Immature natural killer cell (primary cell): ENCODE measurements around the gene SLCO3A1. TPM values are rescaled to one million over a fixed set of nuclear protein-coding genes. Genes with fewer than 3 reads are reported as not detected.

Source experiments
- DNase-seq, 3 donors: peaks; one replicate each; pipeline ENCODE4 v3.0.0; 2022; ENCODE audit warnings: mixed read lengths in 1 of 3
- H3K27ac Mint-ChIP-seq, 6 donors: one replicate each; pipeline ENCODE4 v1.8.0; 2020; ENCODE audit warnings: mixed read lengths in 6 of 6, mild to moderate bottlenecking in 5 of 6, inconsistent platforms in 4 of 6, moderate library complexity in 3 of 6
- H3K27me3 Mint-ChIP-seq, 3 donors: one replicate each; pipeline ENCODE4 v1.8.0; 2020 to 2021; ENCODE audit warnings: low read depth in 3 of 3, mild to moderate bottlenecking in 3 of 3, mixed read lengths in 3 of 3, moderate library complexity in 3 of 3, inconsistent platforms in 1 of 3
- H3K36me3 Mint-ChIP-seq, 3 donors: one replicate each; pipeline ENCODE4 v1.8.0; 2020; ENCODE audit warnings: mixed read lengths in 3 of 3, inconsistent platforms in 2 of 3, mild to moderate bottlenecking in 2 of 3
- H3K4me1 Mint-ChIP-seq, 2 donors: one replicate each; pipeline ENCODE4 v1.8.0; 2020; ENCODE audit warnings: inconsistent platforms in 2 of 2, mild to moderate bottlenecking in 2 of 2, mixed read lengths in 2 of 2, moderate library complexity in 1 of 2
- H3K4me3 Mint-ChIP-seq, 5 donors: one replicate each; pipeline ENCODE4 v1.8.0; 2020; ENCODE audit warnings: mild to moderate bottlenecking in 5 of 5, mixed read lengths in 5 of 5, inconsistent platforms in 3 of 5, moderate library complexity in 3 of 5
- H3K9me3 Mint-ChIP-seq, 6 donors: one replicate each; pipeline ENCODE4 v1.8.0; 2020; ENCODE audit warnings: mild to moderate bottlenecking in 6 of 6, mixed read lengths in 6 of 6, inconsistent platforms in 4 of 6, moderate library complexity in 3 of 6
- polyA plus RNA-seq, 3 donors: library from polyadenylated mRNA; unstranded; fragments of 300-500 nt; fragmentation: Illumina TruSeq; gene quantifications; one replicate each; pipeline ENCODE4 v1.2.3, GENCODE V29; 2021

SLCO3A1 gene
- polyA plus RNA-seq: 10 to 100 TPM; 17.0 to 41.3 (median 30.2) TPM

- Mint-ChIP-seq H3K4me3 (peak within 1 kb of the TSS; percentile 85 to 90 (median 86)), H3K9me3 (no peaks in the 10 kb centered on the region), H3K27ac (peak within 1 kb of the TSS; percentile 85 to 94 (median 90)), H3K27me3 (peaks cover 3 to 31% (median 3%) of the 10 kb centered on the region in 3 donors), H3K36me3 (no peaks in the 10 kb centered on the region), H3K4me1 (peaks cover 69 to 79% of the 10 kb centered on the region in 2 donors)
- peak; percentile 78 to 81 (median 80) for DNase-seq
These were observed at the start of gene SLCO3A1 for GRCh38 chr15:91853511-91853947. Gene SLCO3A1 (plus strand): TSS chr15:91853708.

- Mint-ChIP-seq H3K27ac (no peak overlapping the region), H3K4me1 (no peaks in the 10 kb centered on the region), H3K9me3 (peaks cover 0 to 2% (median 0%) of the 10 kb centered on the region in 6 donors), H3K4me3 (no peak overlapping the region), H3K27me3 (peaks cover 8 to 14% (median 9%) of the 10 kb centered on the region in 3 donors), H3K36me3 (no peaks in the 10 kb centered on the region)
- DNase-seq: no peak
These were observed 46.4 kb upstream of the SLCO3A1 start for GRCh38 chr15:91807122-91807521.

GRCh38 chr15:91813924-91814323, 39.6 kb upstream of the SLCO3A1 start:
- H3K27ac Mint-ChIP-seq: no peak overlapping the region
- peaks cover 3 to 7% (median 4%) of the 10 kb centered on the region in 3 donors for H3K36me3 Mint-ChIP-seq
- H3K27me3 Mint-ChIP-seq: peaks cover 3 to 16% (median 15%) of the 10 kb centered on the region in 3 donors
- peaks cover 0 to 15% (median 11%) of the 10 kb centered on the region in 6 donors for H3K9me3 Mint-ChIP-seq
- H3K4me3 Mint-ChIP-seq: no peak overlapping the region
- no peak for DNase-seq
- no peaks in the 10 kb centered on the region for H3K4me1 Mint-ChIP-seq

- no peak overlapping the region for H3K4me3 Mint-ChIP-seq
These were observed 36.6 kb upstream of the SLCO3A1 start for GRCh38 chr15:91816942-91817341.

GRCh38 chr15:91821458-91821857, 32.0 kb upstream of the SLCO3A1 start:
- DNase-seq: no peak
- H3K4me3 Mint-ChIP-seq: no peak overlapping the region
- no peak overlapping the region for H3K27ac Mint-ChIP-seq
- H3K27me3 Mint-ChIP-seq: peaks cover 2 to 9% (median 3%) of the 10 kb centered on the region in 3 donors
- no peaks in the 10 kb centered on the region for H3K9me3 Mint-ChIP-seq
- H3K4me1 Mint-ChIP-seq: no peaks in the 10 kb centered on the region
- H3K36me3 Mint-ChIP-seq: no peaks in the 10 kb centered on the region

More at GRCh38 chr15:91816942-91817341, 36.6 kb upstream of the SLCO3A1 start:
- DNase-seq: no peak
- Mint-ChIP-seq H3K27ac (no peak overlapping the region), H3K27me3 (peaks cover 0 to 14% (median 11%) of the 10 kb centered on the region in 3 donors), H3K9me3 (peaks cover 0 to 15% (median 10%) of the 10 kb centered on the region in 6 donors), H3K4me1 (no peaks in the 10 kb centered on the region), H3K36me3 (peaks cover 3 to 7% (median 4%) of the 10 kb centered on the region in 3 donors)

- Mint-ChIP-seq H3K4me1 (no peaks in the 10 kb centered on the region), H3K27ac (no peak overlapping the region), H3K9me3 (no peaks in the 10 kb centered on the region), H3K4me3 (no peak overlapping the region), H3K27me3 (peaks cover 0 to 6% (median 3%) of the 10 kb centered on the region in 3 donors), H3K36me3 (no peaks in the 10 kb centered on the region)
- no peak for DNase-seq
These were observed 29.3 kb upstream of the SLCO3A1 start for GRCh38 chr15:91824256-91824655.

GRCh38 chr15:91826443-91826842, 27.1 kb upstream of the SLCO3A1 start:
- H3K9me3 Mint-ChIP-seq: no peaks in the 10 kb centered on the region
- H3K36me3 Mint-ChIP-seq: no peaks in the 10 kb centered on the region

GRCh38 chr15:91833056-91833455, 20.5 kb upstream of the SLCO3A1 start:
- H3K4me3 Mint-ChIP-seq: no peak overlapping the region
- H3K27ac Mint-ChIP-seq: no peak overlapping the region
- no peaks in the 10 kb centered on the region for H3K4me1 Mint-ChIP-seq
- H3K9me3 Mint-ChIP-seq: no peaks in the 10 kb centered on the region
- H3K27me3 Mint-ChIP-seq: peaks cover 0 to 9% (median 2%) of the 10 kb centered on the region in 3 donors
- no peaks in the 10 kb centered on the region for H3K36me3 Mint-ChIP-seq
- DNase-seq: no peak

More at GRCh38 chr15:91826443-91826842, 27.1 kb upstream of the SLCO3A1 start:
- H3K27me3 Mint-ChIP-seq: peaks cover 0 to 4% (median 3%) of the 10 kb centered on the region in 3 donors
- no peak overlapping the region for H3K27ac Mint-ChIP-seq
- DNase-seq: no peak
- H3K4me1 Mint-ChIP-seq: no peaks in the 10 kb centered on the region
- H3K4me3 Mint-ChIP-seq: no peak overlapping the region

- no peaks in the 10 kb centered on the region for H3K4me1 Mint-ChIP-seq
- no peak for DNase-seq
- H3K27me3 Mint-ChIP-seq: peaks cover 6 to 20% (median 9%) of the 10 kb centered on the region in 3 donors
- H3K9me3 Mint-ChIP-seq: peaks cover 0 to 2% (median 0%) of the 10 kb centered on the region in 6 donors
- no peak overlapping the region for H3K27ac Mint-ChIP-seq
- peaks cover 0 to 6% (median 0%) of the 10 kb centered on the region in 3 donors for H3K36me3 Mint-ChIP-seq
- no peak overlapping the region for H3K4me3 Mint-ChIP-seq
These were observed 13.6 kb upstream of the SLCO3A1 start for GRCh38 chr15:91839867-91840266.

GRCh38 chr15:91841861-91842260, 11.6 kb upstream of the SLCO3A1 start:
- Mint-ChIP-seq H3K27me3 (peaks cover 6 to 19% (median 13%) of the 10 kb centered on the region in 3 donors), H3K27ac (no peak overlapping the region), H3K4me1 (no peaks in the 10 kb centered on the region), H3K9me3 (peaks cover 0 to 2% (median 0%) of the 10 kb centered on the region in 6 donors), H3K4me3 (no peak overlapping the region), H3K36me3 (peaks cover 0 to 9% (median 3%) of the 10 kb centered on the region in 3 donors)
- DNase-seq: no peak

- Mint-ChIP-seq H3K36me3 (peaks cover 0 to 9% (median 3%) of the 10 kb centered on the region in 3 donors), H3K27me3 (peaks cover 6 to 19% (median 13%) of the 10 kb centered on the region in 3 donors), H3K9me3 (peaks cover 0 to 2% (median 0%) of the 10 kb centered on the region in 6 donors), H3K4me3 (no peak overlapping the region), H3K4me1 (peaks cover 2 to 3% of the 10 kb centered on the region in 2 donors), H3K27ac (no peak overlapping the region)
- no peak for DNase-seq
These were observed 9.2 kb upstream of the SLCO3A1 start for GRCh38 chr15:91844341-91844740.

GRCh38 chr15:91844928-91845327, 8.6 kb upstream of the SLCO3A1 start:
- Mint-ChIP-seq H3K36me3 (peaks cover 0 to 9% (median 3%) of the 10 kb centered on the region in 3 donors), H3K27me3 (peaks cover 5 to 23% (median 19%) of the 10 kb centered on the region in 3 donors), H3K9me3 (peaks cover 0 to 2% (median 0%) of the 10 kb centered on the region in 6 donors), H3K4me3 (no peak overlapping the region), H3K4me1 (peaks cover 8 to 9% of the 10 kb centered on the region in 2 donors), H3K27ac (no peak overlapping the region)
- DNase-seq: no peak

- H3K27me3 Mint-ChIP-seq: peaks cover 3 to 23% (median 19%) of the 10 kb centered on the region in 3 donors
These were observed 7.8 kb upstream of the SLCO3A1 start for GRCh38 chr15:91845720-91846119.

GRCh38 chr15:91849180-91849579, 4.3 kb upstream of the SLCO3A1 start:
- no peak overlapping the region for H3K4me3 Mint-ChIP-seq
- H3K36me3 Mint-ChIP-seq: peaks cover 0 to 3% (median 3%) of the 10 kb centered on the region in 3 donors
- no peaks in the 10 kb centered on the region for H3K9me3 Mint-ChIP-seq
- H3K27ac Mint-ChIP-seq: peak overlapping the region in 4 of 6 donors; percentile 14 to 67 (median 37)
- H3K27me3 Mint-ChIP-seq: peaks cover 3 to 17% (median 10%) of the 10 kb centered on the region in 3 donors
- H3K4me1 Mint-ChIP-seq: peaks cover 27 to 35% of the 10 kb centered on the region in 2 donors
- DNase-seq: no peak

More at GRCh38 chr15:91845720-91846119, 7.8 kb upstream of the SLCO3A1 start:
- Mint-ChIP-seq H3K27ac (no peak overlapping the region), H3K4me3 (no peak overlapping the region), H3K36me3 (peaks cover 0 to 9% (median 3%) of the 10 kb centered on the region in 3 donors), H3K9me3 (peaks cover 0 to 2% (median 0%) of the 10 kb centered on the region in 6 donors), H3K4me1 (peaks cover 12 to 17% of the 10 kb centered on the region in 2 donors)
- DNase-seq: no peak
